Inferior parietal cortex (tissue), 1 donor: Measurements from ENCODE around the gene TBCC.
"Not testable (repeated sequence)": the region's sequence is repeated elsewhere in the genome, so short reads cannot be mapped to it uniquely, and the experiment has no call there.

Source experiments
- DNase-seq: peaks from one replicate; pipeline ENCODE4 v3.0.0-alpha.2; 2016; ENCODE audit errors: extremely low spot score

Gene TBCC, protein sequence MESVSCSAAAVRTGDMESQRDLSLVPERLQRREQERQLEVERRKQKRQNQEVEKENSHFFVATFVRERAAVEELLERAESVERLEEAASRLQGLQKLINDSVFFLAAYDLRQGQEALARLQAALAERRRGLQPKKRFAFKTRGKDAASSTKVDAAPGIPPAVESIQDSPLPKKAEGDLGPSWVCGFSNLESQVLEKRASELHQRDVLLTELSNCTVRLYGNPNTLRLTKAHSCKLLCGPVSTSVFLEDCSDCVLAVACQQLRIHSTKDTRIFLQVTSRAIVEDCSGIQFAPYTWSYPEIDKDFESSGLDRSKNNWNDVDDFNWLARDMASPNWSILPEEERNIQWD

DNA sequence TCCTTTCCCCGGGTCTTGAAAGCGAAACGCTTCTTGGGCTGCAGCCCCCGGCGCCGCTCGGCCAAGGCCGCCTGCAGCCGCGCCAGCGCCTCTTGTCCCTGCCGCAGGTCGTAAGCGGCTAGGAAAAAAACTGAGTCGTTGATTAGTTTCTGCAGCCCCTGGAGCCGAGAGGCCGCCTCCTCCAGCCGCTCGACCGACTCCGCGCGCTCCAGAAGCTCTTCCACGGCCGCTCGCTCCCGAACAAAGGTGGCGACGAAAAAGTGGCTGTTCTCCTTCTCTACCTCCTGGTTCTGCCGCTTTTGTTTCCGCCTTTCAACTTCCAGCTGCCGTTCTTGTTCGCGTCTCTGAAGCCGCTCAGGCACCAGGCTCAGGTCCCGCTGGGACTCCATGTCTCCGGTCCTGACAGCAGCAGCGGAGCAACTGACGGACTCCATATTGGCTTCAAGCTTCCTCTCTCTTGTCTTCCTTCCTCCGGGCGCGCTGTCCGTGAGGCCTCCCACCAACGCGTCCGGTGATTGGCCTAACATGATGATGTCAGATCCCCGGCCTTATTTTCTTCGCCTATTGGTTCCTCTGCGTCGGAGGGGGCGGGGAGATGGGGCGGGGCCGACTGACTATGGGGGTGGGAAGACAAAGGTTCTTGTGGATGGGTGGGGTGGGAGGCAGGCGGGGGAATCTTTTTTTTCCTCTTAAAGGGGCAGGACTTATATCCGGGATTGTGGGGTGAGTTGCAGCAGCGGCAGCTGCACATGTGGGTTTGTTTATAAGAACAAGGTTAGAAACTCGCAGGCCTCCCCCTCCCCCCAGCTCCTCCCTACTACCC lies at the start of gene TBCC:
Gene TBCC (minus strand): TSS at position 464 of the 823 bp plus-strand sequence. CDS start 30 bp downstream, at position 434.
- peak; percentile 98 for DNase-seq

DNA sequence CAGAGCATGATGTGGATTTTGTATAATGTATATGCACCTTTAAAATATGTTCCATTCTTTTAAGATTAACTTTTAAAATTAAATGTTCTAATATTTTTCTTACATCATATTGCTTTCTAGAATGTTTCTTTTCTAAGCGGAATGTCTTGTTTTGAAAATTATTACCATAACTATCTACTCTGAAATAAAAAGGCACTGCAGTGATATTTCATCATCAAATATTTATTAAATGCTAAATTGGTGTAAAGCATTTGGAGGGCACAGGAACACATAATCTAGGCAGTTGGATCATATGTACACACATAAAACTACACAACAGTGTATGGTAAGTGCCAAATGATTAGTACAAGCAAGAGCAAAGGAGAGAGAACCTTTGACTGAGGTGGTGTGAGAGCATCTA lies 49.7 kb upstream of the TBCC start:
- DNase-seq, result no peak

- DNase-seq, result no peak
Observed at GRCh38 chr6:42791706-42792320, 45.9 kb upstream of the TBCC start.

DNA sequence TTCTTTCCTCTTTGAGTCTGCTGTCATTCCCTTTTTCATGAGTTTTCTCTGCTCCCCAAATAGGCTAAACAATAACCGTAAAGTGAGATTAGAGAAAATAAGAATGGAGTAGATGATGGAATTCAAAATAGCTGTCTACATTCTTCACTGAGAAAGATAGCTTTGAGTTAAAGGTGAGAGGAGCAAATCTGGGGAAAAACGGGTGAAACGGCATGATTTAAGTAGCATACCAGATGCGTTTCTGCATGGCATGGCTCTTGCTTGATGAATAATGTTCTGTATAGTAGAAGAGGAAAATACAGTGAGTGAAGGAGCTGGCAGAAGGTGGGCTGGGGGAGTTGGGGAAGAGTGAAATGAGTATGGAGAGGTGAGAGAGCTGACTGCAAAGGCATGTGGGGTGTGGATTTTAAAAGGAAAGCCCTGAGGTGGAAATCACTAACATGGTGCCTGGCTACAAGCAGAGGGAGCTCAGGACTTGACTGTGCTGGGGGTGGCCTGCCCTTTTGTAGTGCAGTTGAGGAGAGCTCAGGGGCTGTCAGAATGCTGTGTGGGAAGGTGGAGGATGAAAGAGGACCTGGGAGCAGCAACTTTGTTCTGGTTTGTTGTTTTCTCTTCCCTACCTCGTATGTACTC lies 44.8 kb upstream of the TBCC start:
- no peak for DNase-seq

- no peak for DNase-seq
Observed at GRCh38 chr6:42788671-42789070, 42.8 kb upstream of the TBCC start.

GRCh38 chr6:42787063-42787472 lies 41.2 kb upstream of the TBCC start:
- DNase-seq, result no peak

- DNase-seq, result no peak
Observed at GRCh38 chr6:42786525-42786985, 40.7 kb upstream of the TBCC start.

DNA sequence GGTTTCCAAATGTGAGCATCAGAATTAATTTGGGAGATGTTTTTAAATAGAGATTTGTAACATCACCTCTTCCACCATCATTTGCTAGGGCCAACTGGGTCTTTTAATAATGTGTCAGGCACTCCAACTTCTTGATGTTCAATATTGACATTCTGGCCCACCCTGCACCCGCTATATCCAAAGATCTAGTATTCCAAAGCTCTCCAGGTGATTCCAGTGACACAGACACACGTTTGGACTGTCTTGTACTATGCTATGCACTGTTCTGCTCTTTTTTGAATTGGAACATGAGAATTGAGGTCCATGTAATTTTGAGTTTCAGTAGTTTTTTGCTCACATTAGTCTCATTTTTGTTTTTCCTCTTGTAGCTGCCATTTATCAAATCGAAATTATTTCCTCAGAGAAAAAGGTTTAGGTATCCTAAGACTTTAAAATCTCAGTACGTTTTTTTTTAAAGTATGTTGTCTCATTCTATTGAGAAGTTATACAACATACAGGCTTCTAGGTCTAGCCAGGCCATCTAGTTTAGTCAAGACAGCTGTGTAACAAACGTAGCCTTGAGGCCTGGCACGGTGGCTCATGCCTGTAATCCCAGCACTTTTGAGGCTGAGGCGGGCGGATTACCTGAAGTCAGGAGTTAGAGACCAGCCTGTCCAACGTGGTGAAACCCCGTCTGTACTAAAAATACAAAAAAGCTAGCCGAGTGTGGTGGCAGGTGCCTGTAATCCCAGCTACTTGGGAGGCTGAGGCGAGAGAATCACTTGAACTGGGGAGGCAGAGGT lies 39.0 kb upstream of the TBCC start:
- DNase-seq, result peak; percentile 37

GRCh38 chr6:42783876-42784642 lies 38.2 kb upstream of the TBCC start:
- peak; percentile 75 for DNase-seq

DNA sequence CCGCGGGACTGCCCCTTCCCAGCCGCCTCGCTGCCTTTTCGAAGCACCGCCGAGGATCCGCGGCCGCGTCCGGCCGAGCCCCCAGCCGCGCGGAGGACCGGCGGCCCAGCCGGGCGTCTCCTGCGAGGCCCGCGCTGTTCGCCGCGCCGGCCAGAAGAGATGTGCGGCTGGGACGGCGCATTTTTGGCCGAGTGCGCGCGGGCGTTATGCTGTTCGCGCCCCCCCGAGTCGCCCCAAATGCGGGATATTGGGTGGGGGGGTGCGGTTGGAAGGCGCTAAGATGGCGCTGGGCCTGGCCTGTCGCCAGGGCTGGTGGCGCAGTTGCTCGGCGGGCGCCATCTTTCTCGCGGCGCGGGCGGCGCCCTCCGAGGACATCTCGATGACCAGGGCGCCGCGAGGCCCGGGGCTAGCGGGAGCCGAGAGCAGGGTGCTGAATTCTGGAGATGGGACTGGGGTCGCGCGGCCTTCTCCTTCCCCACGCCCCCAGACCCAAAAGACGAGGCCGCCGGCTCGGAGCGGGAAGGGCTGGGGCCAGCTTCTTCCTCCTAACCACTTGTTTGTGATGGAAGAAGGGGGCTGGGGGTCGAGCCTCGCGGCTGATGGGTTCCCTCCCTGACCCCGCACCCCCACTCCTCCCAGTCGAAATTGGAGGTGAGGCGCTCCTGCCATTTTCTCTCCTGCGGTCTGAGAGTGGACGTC lies 37.4 kb upstream of the TBCC start:
- DNase-seq, result peak; percentile 78

DNA sequence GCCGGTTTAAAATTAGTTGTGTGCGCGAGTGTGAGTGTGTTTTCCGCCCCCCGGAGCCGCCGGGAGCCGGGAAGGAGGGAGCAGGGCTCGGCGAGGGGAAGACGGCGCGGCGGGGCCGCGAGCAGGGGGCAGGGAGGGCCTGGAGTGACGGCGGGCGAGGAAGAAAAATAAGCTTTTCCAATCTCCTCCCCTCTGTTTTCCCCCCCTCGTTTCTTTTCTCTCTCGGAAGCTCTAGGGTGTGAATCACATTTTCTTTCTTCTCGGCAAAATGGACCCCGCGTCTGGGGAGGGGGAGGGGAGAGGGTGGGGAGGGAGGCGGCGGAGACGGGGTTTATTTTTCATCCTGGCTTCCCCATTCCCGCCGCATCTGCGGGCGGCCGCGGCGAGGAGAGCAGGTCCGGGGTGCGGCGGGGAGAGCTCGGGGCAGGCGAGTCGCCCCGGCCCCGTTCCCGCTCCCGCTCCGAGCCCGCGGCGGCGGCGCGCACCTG lies 36.8 kb upstream of the TBCC start:
- DNase-seq, result peak; percentile 72

GRCh38 chr6:42781796-42782688 lies 36.1 kb upstream of the TBCC start, which contains the start of gene BICRAL:
BICRAL (plus strand) TSS chr6:42782052; CDS start chr6:42822023, 39,971 bp downstream.
- DNase-seq, result peak; percentile 51

GRCh38 chr6:42781546-42781795 lies 35.6 kb upstream of the TBCC start:
- DNase-seq, result no peak

DNA sequence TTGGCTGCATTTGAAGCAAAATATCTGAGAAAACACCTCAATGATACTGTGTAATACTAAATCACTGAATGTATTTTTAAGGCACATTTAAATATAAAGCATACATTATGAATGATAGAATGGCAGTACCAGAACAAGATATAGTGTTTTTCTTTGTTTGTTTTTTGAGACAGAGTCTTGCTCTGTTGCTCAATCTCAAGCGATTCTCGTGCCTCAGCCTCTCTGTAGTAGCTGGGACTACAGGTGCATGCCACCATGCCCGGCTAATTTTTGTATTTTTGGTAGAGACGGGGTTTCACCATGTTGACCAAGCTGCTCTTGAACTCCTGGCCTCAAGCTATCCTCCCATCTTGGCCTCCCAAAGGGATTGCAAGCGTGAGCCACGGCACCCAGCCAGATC lies 33.6 kb upstream of the TBCC start:
- no peak for DNase-seq

DNA sequence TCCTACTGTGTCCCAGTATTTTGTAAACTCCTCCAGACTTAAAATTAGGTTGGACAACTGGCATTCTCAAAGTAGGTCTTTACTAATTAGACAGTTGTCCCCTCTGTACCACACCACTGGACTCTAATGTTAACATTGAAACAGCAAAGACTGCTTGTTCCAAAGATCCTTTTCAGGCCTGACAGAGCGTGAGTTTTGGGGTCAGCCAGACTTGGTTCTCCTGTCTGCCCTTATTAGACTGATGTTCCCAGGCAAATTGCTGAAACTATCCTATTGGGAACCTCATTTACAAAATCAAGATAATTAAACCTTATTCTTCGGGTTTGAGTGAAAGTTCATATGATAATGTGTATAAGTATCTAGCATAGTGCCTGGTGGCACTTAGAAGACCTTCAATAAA lies 32.2 kb upstream of the TBCC start:
- no peak for DNase-seq

DNA sequence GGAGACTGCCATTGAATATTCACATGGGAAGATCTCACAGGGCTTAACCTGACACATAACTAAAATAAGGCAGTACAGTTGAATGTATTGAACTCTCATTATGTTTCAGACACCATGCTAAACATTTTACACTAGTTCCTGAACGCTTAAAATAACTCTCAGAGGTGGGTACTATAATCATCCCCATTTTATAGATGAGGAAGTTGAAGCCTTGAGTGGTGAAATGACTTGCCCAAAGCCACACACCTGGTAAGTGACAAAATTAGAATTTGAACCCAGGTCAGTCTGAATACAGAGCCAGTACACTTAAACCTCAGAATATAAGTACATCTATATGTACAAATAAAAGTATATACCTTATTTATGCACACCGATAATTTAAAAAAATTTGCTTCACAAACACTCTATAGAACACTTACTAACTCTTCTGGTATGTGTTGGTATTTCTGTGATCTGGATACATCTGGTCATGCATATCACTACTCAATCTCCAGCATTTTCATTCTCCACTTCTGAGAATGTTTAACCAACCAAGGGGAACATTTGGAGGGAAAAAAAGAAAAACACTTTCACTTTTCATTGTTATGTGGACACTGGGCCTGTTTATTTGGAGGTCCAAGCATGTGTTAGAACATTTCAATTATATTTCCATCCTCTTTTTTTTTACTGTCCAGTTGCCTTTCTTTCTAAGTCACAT lies 31.4 kb upstream of the TBCC start:
- DNase-seq, result no peak

DNA sequence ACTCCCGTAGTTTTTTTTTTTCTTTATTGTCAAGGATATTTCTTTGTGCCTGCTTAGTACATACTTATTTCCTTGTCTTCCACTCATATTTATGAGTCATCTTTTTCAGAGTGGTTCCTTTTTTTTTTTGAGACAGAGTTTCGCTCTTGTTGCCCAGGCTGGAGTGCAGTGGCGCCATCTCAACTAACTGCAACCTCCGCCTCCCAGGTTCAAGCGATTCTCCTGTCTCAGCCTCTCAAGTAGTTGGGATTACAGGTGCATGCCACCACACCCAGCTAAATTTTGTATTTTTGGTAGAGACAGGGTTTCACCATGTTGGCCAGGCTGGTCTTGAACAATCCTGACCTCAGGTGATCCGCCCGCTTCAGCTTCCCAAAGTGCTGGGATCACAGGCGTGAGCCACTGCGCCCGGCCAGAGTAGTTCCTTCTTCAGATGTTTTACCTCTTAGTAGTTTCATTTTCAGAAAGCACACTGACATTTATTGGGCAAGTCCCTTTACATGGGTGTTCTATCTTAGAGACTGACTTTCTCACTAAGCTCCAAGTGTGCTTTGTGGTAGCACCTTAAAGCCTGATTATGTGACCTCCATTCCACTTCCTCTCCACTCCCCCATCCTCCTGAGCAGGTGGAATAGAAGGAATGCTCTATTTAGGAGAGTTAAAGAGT lies 29.1 kb upstream of the TBCC start:
- DNase-seq, result not testable (repeated sequence)

DNA sequence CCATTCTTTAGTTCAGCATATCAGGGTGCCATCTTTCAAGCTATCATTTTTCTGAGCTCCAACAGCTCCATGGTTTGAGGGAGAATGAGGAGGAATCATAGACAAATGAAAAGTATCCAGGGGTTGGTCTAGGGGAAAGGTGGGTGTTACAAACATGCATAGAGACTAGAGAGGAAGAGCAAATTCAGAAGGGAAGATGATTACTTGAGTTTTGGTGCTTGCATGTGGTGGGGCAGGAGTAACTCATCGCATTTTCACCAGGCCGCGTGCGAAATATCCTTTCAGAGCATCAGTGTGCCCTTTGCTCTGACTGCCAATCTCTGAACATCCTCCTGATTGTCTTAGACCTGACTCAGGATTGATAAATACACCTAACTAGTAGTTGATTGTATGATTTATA lies 28.3 kb upstream of the TBCC start:
- no peak for DNase-seq
